Smooth muscle cell (in vitro differentiated cells): ENCODE data around the gene ABCC1. TPM values are rescaled to one million over a fixed set of nuclear protein-coding genes. Genes with fewer than 3 reads are reported as not detected.

Experiments
- DNase-seq: peaks from one replicate; lab custom pipeline; 2025; ENCODE audit not compliant: unreplicated experiment; lab: John Stamatoyannopoulos, UW
- H2AFZ ChIP-seq: fragments of 200-600 bp; sonication (generic); 2 replicates; pipeline ENCODE4 v1.6.0; 2016; ENCODE audit warnings: antibody characterized with exemption, low read depth, mild to moderate bottlenecking
- H3F3A ChIP-seq: fragments of 200-600 bp; sonication (generic); 2 replicates; pipeline ENCODE4 v1.6.0; 2017; ENCODE audit warnings: antibody characterized with exemption, low read depth
- H3K27ac ChIP-seq: fragments of 200-600 bp; sonication (generic); 2 replicates; pipeline ENCODE4 v1.5.1; 2016; ENCODE audit warnings: low read depth, mild to moderate bottlenecking
- H3K27me3 ChIP-seq: fragments of 200-600 bp; sonication (generic); 2 replicates; pipeline ENCODE4 v1.6.1; 2016; ENCODE audit warnings: low read depth, mild to moderate bottlenecking
- H3K36me3 ChIP-seq: fragments of 200-600 bp; sonication (generic); 2 replicates; pipeline ENCODE4 v1.5.1; 2016; ENCODE audit warnings: low read depth
- H3K4me1 ChIP-seq: fragments of 200-600 bp; sonication (generic); 2 replicates; pipeline ENCODE4 v1.5.1; 2016; ENCODE audit warnings: low read depth
- H3K4me2 ChIP-seq: fragments of 200-600 bp; sonication (generic); 2 replicates; pipeline ENCODE4 v1.6.0; 2016; ENCODE audit warnings: mild to moderate bottlenecking
- H3K4me3 ChIP-seq: fragments of 200-600 bp; sonication (generic); 2 replicates; pipeline ENCODE4 v1.5.1; 2016; ENCODE audit warnings: mild to moderate bottlenecking
- H3K79me2 ChIP-seq: fragments of 200-600 bp; sonication (generic); 2 replicates; pipeline ENCODE4 v1.6.0; 2016; ENCODE audit warnings: low read depth, mild to moderate bottlenecking
- H3K9ac ChIP-seq: fragments of 200-600 bp; sonication (generic); 2 replicates; pipeline ENCODE4 v1.6.0; 2016; ENCODE audit warnings: low read depth
- H3K9me3 ChIP-seq: fragments of 200-600 bp; sonication (generic); replicated peaks from 2 replicates; pipeline ENCODE4 v1.5.1; 2016; ENCODE audit warnings: low read depth
- H4K20me1 ChIP-seq: fragments of 200-600 bp; sonication (generic); 2 replicates; pipeline ENCODE4 v1.6.0; 2016; ENCODE audit warnings: low read depth
- CTCF ChIP-seq: fragments of 200-600 bp; sonication (generic); IDR thresholded peaks from 2 replicates; pipeline ENCODE4 v1.5.1; 2017; ENCODE audit warnings: borderline replicate concordance, mild to moderate bottlenecking, antibody characterized with exemption; ENCODE audit not compliant: insufficient read depth, poor library complexity, severe bottlenecking
- WGBS: methylation state at CpG from one replicate; pipeline ENCODE4 v1.1.7; 2016; ENCODE audit warnings: low lambda C conversion rate; 5-methylcytosine and 5-hydroxymethylcytosine counted together
- polyA plus RNA-seq: library from polyadenylated mRNA; unstranded; fragments of >200 nt; fragmentation: Nextera tagmentation; extraction: Ambion mirVana; gene quantifications from 2 replicates; pipeline ENCODE4 v1.2.1, GENCODE V29; 2016
- total RNA-seq: library from RNA; depleted of rRNA; stranded (reverse); fragments of >200 nt; gene quantifications from 2 replicates; pipeline ENCODE4 v1.2.3, GENCODE V29; 2014

Gene ABCC1
- total and polyA plus RNA-seq, 2 experiments from 2014 or later: 10.2 to 22.7 TPM

- Histone ChIP-seq H3K27me3 (no peaks in the 10 kb centered on the region), H3K36me3 (no peaks in the 10 kb centered on the region), H3F3A (no peaks in the 10 kb centered on the region), H3K4me3 (no peak overlapping the region), H4K20me1 (peaks cover 91% of the 10 kb centered on the region), H3K27ac (no peak overlapping the region), H3K9me3 (no peaks in the 10 kb centered on the region), H3K79me2 (peaks cover 13% of the 10 kb centered on the region), H2AFZ (no peak overlapping the region), H3K9ac (no peak overlapping the region), H3K4me1 (peaks cover 14% of the 10 kb centered on the region), H3K4me2 (no peak overlapping the region)
- 61% methylated on average over 5 of the region's 5 CpGs for WGBS
- DNase-seq: no peak
- TF ChIP-seq CTCF: no peak
Measured at GRCh38 chr16:15988268-15989013, 39.0 kb downstream of the ABCC1 start.

GRCh38 chr16:15990902-15991301 is 41.5 kb downstream of the ABCC1 start:
- DNase-seq: no peak
- Histone ChIP-seq H3K27me3 (no peaks in the 10 kb centered on the region), H4K20me1 (peaks cover 91% of the 10 kb centered on the region), H3K4me3 (no peak overlapping the region), H3K4me1 (peaks cover 14% of the 10 kb centered on the region), H3K27ac (no peak overlapping the region), H3K36me3 (no peaks in the 10 kb centered on the region), H3K9me3 (no peaks in the 10 kb centered on the region), H3F3A (no peaks in the 10 kb centered on the region), H3K4me2 (no peak overlapping the region), H3K79me2 (peaks cover 6% of the 10 kb centered on the region), H3K9ac (no peak overlapping the region), H2AFZ (no peak overlapping the region)
- WGBS: 91% methylated on average over 14 of the region's 14 CpGs
- no peak for TF ChIP-seq CTCF

- WGBS: 94% methylated on average over 4 of the region's 4 CpGs
- Histone ChIP-seq H3K9me3 (no peaks in the 10 kb centered on the region), H2AFZ (no peak overlapping the region), H3F3A (no peaks in the 10 kb centered on the region), H3K4me2 (no peak overlapping the region), H3K27me3 (no peaks in the 10 kb centered on the region), H4K20me1 (peaks cover 84% of the 10 kb centered on the region), H3K79me2 (peaks cover 6% of the 10 kb centered on the region), H3K4me1 (peaks cover 12% of the 10 kb centered on the region), H3K4me3 (no peak overlapping the region), H3K9ac (no peak overlapping the region), H3K27ac (no peak overlapping the region), H3K36me3 (no peaks in the 10 kb centered on the region)
- no peak for DNase-seq
- TF ChIP-seq CTCF: no peak
Measured at GRCh38 chr16:15993128-15993527, 43.7 kb downstream of the ABCC1 start.

- peaks cover 10% of the 10 kb centered on the region for H3K4me1 ChIP-seq
- no peak overlapping the region for H3K4me3 ChIP-seq
- H3K9ac ChIP-seq: no peak overlapping the region
- 85% methylated on average over 8 of the region's 8 CpGs for WGBS
- H3K9me3 ChIP-seq: no peaks in the 10 kb centered on the region
- no peaks in the 10 kb centered on the region for H3K27me3 ChIP-seq
- H4K20me1 ChIP-seq: peaks cover 81% of the 10 kb centered on the region
- H3F3A ChIP-seq: no peaks in the 10 kb centered on the region
- peaks cover 6% of the 10 kb centered on the region for H3K79me2 ChIP-seq
- H2AFZ ChIP-seq: no peak overlapping the region
- no peak for DNase-seq
- H3K36me3 ChIP-seq: no peaks in the 10 kb centered on the region
- H3K4me2 ChIP-seq: no peak overlapping the region
- TF ChIP-seq CTCF: no peak
- no peak overlapping the region for H3K27ac ChIP-seq
Measured at GRCh38 chr16:15993541-15993940, 44.1 kb downstream of the ABCC1 start.
